Smooth muscle cell (in vitro differentiated cells): ENCODE results near the gene SLC24A3. TPM values are rescaled to one million over a fixed set of nuclear protein-coding genes. Genes with fewer than 3 reads are reported as not detected.

Experiments
- DNase-seq: peaks from one replicate; lab custom pipeline; 2025; ENCODE audit not compliant: unreplicated experiment; lab: John Stamatoyannopoulos, UW
- H2AFZ ChIP-seq: fragments of 200-600 bp; sonication (generic); 2 replicates; pipeline ENCODE4 v1.6.0; 2016; ENCODE audit warnings: antibody characterized with exemption, low read depth, mild to moderate bottlenecking
- H3F3A ChIP-seq: fragments of 200-600 bp; sonication (generic); 2 replicates; pipeline ENCODE4 v1.6.0; 2017; ENCODE audit warnings: antibody characterized with exemption, low read depth
- H3K27ac ChIP-seq: fragments of 200-600 bp; sonication (generic); 2 replicates; pipeline ENCODE4 v1.5.1; 2016; ENCODE audit warnings: low read depth, mild to moderate bottlenecking
- H3K27me3 ChIP-seq: fragments of 200-600 bp; sonication (generic); 2 replicates; pipeline ENCODE4 v1.6.1; 2016; ENCODE audit warnings: low read depth, mild to moderate bottlenecking
- H3K36me3 ChIP-seq: fragments of 200-600 bp; sonication (generic); 2 replicates; pipeline ENCODE4 v1.5.1; 2016; ENCODE audit warnings: low read depth
- H3K4me1 ChIP-seq: fragments of 200-600 bp; sonication (generic); 2 replicates; pipeline ENCODE4 v1.5.1; 2016; ENCODE audit warnings: low read depth
- H3K4me2 ChIP-seq: fragments of 200-600 bp; sonication (generic); 2 replicates; pipeline ENCODE4 v1.6.0; 2016; ENCODE audit warnings: mild to moderate bottlenecking
- H3K4me3 ChIP-seq: fragments of 200-600 bp; sonication (generic); 2 replicates; pipeline ENCODE4 v1.5.1; 2016; ENCODE audit warnings: mild to moderate bottlenecking
- H3K79me2 ChIP-seq: fragments of 200-600 bp; sonication (generic); 2 replicates; pipeline ENCODE4 v1.6.0; 2016; ENCODE audit warnings: low read depth, mild to moderate bottlenecking
- H3K9ac ChIP-seq: fragments of 200-600 bp; sonication (generic); 2 replicates; pipeline ENCODE4 v1.6.0; 2016; ENCODE audit warnings: low read depth
- H3K9me3 ChIP-seq: fragments of 200-600 bp; sonication (generic); replicated peaks from 2 replicates; pipeline ENCODE4 v1.5.1; 2016; ENCODE audit warnings: low read depth
- H4K20me1 ChIP-seq: fragments of 200-600 bp; sonication (generic); 2 replicates; pipeline ENCODE4 v1.6.0; 2016; ENCODE audit warnings: low read depth
- WGBS: methylation state at CpG from one replicate; pipeline ENCODE4 v1.1.7; 2016; ENCODE audit warnings: low lambda C conversion rate; 5-methylcytosine and 5-hydroxymethylcytosine counted together
- polyA plus RNA-seq: library from polyadenylated mRNA; unstranded; fragments of >200 nt; fragmentation: Nextera tagmentation; extraction: Ambion mirVana; gene quantifications from 2 replicates; pipeline ENCODE4 v1.2.1, GENCODE V29; 2016
- total RNA-seq: library from RNA; depleted of rRNA; stranded (reverse); fragments of >200 nt; gene quantifications from 2 replicates; pipeline ENCODE4 v1.2.3, GENCODE V29; 2014
- TF ChIP-seq, protein P1 (sequence below): fragments of 200-600 bp; sonication (generic); IDR thresholded peaks from 2 replicates; pipeline ENCODE4 v1.5.1; 2017; ENCODE audit warnings: borderline replicate concordance, mild to moderate bottlenecking, antibody characterized with exemption; ENCODE audit not compliant: insufficient read depth, poor library complexity, severe bottlenecking

SLC24A3 gene
- total and polyA plus RNA-seq, 2 experiments from 2014 or later, result 2.5 to 3.2 TPM

DNA sequence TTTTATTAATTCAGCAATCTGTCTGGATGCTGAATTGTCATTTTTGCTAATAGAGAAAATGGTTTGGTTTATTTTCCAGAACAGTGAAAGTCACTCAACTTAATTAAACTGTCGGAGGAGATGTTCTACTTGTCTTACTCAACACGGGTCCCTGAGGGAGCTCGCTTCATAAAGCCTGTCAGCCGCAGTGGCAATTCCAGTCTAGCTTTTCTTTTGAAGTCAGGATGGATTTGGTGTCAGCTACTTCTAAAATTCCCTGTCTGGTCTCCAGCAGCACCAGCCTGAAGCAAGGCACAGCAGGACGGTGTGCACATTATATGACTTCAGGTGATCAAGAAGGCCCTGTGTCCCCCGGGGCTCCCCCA, 261.5 kb downstream of the SLC24A3 start:
- TF ChIP-seq, protein P1, sequence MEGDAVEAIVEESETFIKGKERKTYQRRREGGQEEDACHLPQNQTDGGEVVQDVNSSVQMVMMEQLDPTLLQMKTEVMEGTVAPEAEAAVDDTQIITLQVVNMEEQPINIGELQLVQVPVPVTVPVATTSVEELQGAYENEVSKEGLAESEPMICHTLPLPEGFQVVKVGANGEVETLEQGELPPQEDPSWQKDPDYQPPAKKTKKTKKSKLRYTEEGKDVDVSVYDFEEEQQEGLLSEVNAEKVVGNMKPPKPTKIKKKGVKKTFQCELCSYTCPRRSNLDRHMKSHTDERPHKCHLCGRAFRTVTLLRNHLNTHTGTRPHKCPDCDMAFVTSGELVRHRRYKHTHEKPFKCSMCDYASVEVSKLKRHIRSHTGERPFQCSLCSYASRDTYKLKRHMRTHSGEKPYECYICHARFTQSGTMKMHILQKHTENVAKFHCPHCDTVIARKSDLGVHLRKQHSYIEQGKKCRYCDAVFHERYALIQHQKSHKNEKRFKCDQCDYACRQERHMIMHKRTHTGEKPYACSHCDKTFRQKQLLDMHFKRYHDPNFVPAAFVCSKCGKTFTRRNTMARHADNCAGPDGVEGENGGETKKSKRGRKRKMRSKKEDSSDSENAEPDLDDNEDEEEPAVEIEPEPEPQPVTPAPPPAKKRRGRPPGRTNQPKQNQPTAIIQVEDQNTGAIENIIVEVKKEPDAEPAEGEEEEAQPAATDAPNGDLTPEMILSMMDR, result no peak
- Histone ChIP-seq H3K27me3 (peaks cover 3% of the 10 kb centered on the region), H3K9ac (no peak overlapping the region), H3K4me3 (no peak overlapping the region), H3K9me3 (no peaks in the 10 kb centered on the region), H4K20me1 (no peaks in the 10 kb centered on the region), H3F3A (no peaks in the 10 kb centered on the region), H3K27ac (no peak overlapping the region), H3K4me1 (no peaks in the 10 kb centered on the region), H3K79me2 (no peaks in the 10 kb centered on the region), H3K36me3 (no peaks in the 10 kb centered on the region), H3K4me2 (no peak overlapping the region), H2AFZ (no peak overlapping the region)
- no peak for DNase-seq
- WGBS, result 83% methylated on average over 6 of the region's 6 CpGs

DNA sequence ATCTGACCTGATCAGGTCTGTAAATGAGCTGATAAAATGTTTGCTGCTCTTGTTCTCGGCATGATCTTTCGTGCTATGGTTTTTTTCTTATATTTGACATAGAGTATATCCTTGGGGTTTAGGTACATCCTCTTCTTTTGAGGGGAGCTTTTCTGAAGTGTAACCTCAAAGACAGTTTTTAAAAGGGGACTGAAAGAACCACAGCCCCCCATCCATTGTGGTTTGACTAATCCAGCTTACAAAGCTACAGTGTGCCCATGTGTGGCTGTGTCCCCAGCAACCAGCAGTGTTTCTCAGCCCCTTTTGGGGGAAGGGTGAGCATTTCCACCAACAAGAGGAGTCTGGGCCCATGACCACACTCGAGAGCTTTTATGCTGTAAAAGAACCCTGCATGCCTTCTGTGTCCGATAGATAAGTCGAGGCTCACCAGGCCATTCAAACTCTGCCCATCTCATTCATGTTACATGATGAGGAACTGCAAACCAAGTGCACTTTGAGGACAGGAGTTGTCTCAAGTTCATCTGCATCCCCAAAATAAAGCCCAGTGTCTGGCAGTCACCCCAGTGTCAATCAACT, 266.0 kb downstream of the SLC24A3 start:
- no peak overlapping the region for H3K27ac ChIP-seq
- no peaks in the 10 kb centered on the region for H4K20me1 ChIP-seq
- no peak overlapping the region for H3K4me3 ChIP-seq
- H3K4me1 ChIP-seq, result no peaks in the 10 kb centered on the region
- no peaks in the 10 kb centered on the region for H3K79me2 ChIP-seq
- TF ChIP-seq, protein P1, result no peak
- H3K4me2 ChIP-seq, result no peak overlapping the region
- no peak overlapping the region for H3K9ac ChIP-seq
- no peaks in the 10 kb centered on the region for H3K9me3 ChIP-seq
- H3K27me3 ChIP-seq, result peaks cover 4% of the 10 kb centered on the region
- no peaks in the 10 kb centered on the region for H3K36me3 ChIP-seq
- 87% methylated on average over 5 of the region's 5 CpGs for WGBS
- no peaks in the 10 kb centered on the region for H3F3A ChIP-seq
- no peak for DNase-seq
- no peak overlapping the region for H2AFZ ChIP-seq

DNA sequence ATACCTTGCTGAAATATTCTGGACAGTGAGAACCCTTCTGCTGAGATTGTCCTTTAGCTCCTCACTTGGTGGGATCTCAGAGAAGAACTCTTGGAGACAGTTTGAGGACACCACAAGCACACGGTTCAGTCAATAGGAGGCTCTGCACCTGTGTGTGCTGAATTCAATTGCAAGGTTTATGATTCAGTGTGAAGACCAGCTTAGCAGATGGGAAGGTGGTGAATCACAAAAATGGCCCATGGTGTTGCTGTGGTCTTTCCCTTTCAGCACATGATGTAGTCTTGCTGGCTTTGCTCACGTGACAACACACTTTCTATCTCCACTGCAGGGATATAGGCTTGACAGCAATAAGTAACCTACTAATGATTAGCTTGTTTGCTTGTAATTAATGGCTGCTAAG, 270.3 kb downstream of the SLC24A3 start:
- no peaks in the 10 kb centered on the region for H3K79me2 ChIP-seq
- H3K4me2 ChIP-seq, result no peak overlapping the region
- H3F3A ChIP-seq, result no peaks in the 10 kb centered on the region
- H3K4me3 ChIP-seq, result no peak overlapping the region
- 72% methylated on average over 2 of the region's 2 CpGs for WGBS
- H3K27me3 ChIP-seq, result peaks cover 6% of the 10 kb centered on the region
- no peak overlapping the region for H2AFZ ChIP-seq
- no peak overlapping the region for H3K27ac ChIP-seq
- no peaks in the 10 kb centered on the region for H3K36me3 ChIP-seq
- H3K9me3 ChIP-seq, result no peaks in the 10 kb centered on the region
- H4K20me1 ChIP-seq, result no peaks in the 10 kb centered on the region
- DNase-seq, result no peak
- TF ChIP-seq, protein P1, result no peak
- H3K9ac ChIP-seq, result no peak overlapping the region
- H3K4me1 ChIP-seq, result no peaks in the 10 kb centered on the region

DNA sequence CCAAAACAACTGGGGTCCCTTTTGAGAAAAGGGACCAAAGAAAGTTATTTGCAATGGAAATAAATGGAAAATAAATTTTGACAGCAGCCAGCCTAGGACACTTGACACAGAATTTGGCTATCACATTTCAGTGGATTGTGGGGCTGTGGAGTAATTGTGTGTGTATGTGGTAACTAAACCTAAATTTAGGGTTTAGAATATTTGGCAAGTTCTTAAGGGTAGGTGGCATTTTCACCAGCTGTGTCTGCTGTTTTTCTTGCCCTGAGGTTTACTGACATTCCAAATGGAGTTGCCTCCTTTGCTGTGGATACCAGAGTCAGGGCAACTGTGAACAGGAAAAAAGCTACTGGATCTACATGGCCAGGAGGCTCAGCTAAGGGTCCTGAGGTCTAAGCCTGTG, 270.9 kb downstream of the SLC24A3 start:
- Histone ChIP-seq H3K9me3 (no peaks in the 10 kb centered on the region), H3K27me3 (peaks cover 6% of the 10 kb centered on the region), H3K4me1 (no peaks in the 10 kb centered on the region), H3F3A (no peaks in the 10 kb centered on the region), H4K20me1 (no peaks in the 10 kb centered on the region), H3K9ac (no peak overlapping the region), H3K4me2 (no peak overlapping the region), H3K4me3 (no peak overlapping the region), H3K27ac (no peak overlapping the region), H3K36me3 (no peaks in the 10 kb centered on the region), H3K79me2 (no peaks in the 10 kb centered on the region), H2AFZ (no peak overlapping the region)
- DNase-seq, result no peak
- TF ChIP-seq, protein P1, result no peak
